Panc1 (cell line): Measurements from ENCODE around the gene RIPK3. TPM values are rescaled to one million over a fixed set of nuclear protein-coding genes. Genes with fewer than 3 reads are reported as not detected.

Experiments
- ATAC-seq: fragments of 200-7000 bp; cut with Tn5 transposase; 2 replicates; pipeline ENCODE4 v1.9.1; 2020; ENCODE audit warnings: mild to moderate bottlenecking, moderate library complexity
- BruUV-seq: library from RNA; stranded (reverse); fragments of 400-500 nt; replicated peaks from 2 replicates; lab custom pipeline; 2021; lab: Mats Ljungman, UMichigan
- CTCF ChIA-PET: fragments of 300-600 bp; sonication (Branson Sonifier 250); formaldehyde crosslinking; loops from one replicate; lab custom pipeline; 2022; ENCODE audit warnings: antibody characterized with exemption; lab: Charles Lee
- POLR2A ChIA-PET: fragments of 300-600 bp; sonication (Branson Sonifier 250); formaldehyde crosslinking; loops from one replicate; lab custom pipeline; 2022; ENCODE audit warnings: antibody characterized with exemption; lab: Charles Lee
- DNase-seq: peaks from one replicate; pipeline ENCODE4 v3.0.0-alpha.2; 2010; ENCODE audit warnings: low read depth, low spot score
- H3K27ac ChIP-seq: 2 replicates; pipeline ENCODE4 v1.5.1; 2011; ENCODE audit warnings: mild to moderate bottlenecking, low read length, inconsistent platforms
- H3K27me3 ChIP-seq: fragments of 200-500 bp; sonication (Bioruptor generic); 2 replicates; pipeline ENCODE4 v1.6.0; 2014; ENCODE audit warnings: low read length, inconsistent platforms; ENCODE audit not compliant: control insufficient read depth, insufficient read depth
- H3K36me3 ChIP-seq: fragments of 200-500 bp; sonication (Bioruptor generic); 2 replicates; pipeline ENCODE4 v1.5.1; 2014; ENCODE audit warnings: inconsistent platforms, mild to moderate bottlenecking, low read length, moderate library complexity; ENCODE audit not compliant: control insufficient read depth, insufficient read depth
- H3K4me1 ChIP-seq: 2 replicates; pipeline ENCODE4 v1.5.1; 2011; ENCODE audit warnings: inconsistent platforms, mild to moderate bottlenecking, low read length, moderate library complexity; ENCODE audit not compliant: control insufficient read depth, insufficient read depth
- H3K4me3 ChIP-seq, 2 experiments: 2 replicates each; pipeline ENCODE4 v1.5.1; 2011 to 2012; ENCODE audit warnings: low read depth in 2 of 2, low read length in 2 of 2, mild to moderate bottlenecking in 2 of 2, inconsistent platforms in 1 of 2, moderate library complexity in 1 of 2
- H3K9me3 ChIP-seq: fragments of 200-500 bp; sonication (Bioruptor generic); 2 replicates; pipeline ENCODE4 v1.5.1; 2014; ENCODE audit warnings: low read depth, mild to moderate bottlenecking, inconsistent platforms, low read length, moderate library complexity; ENCODE audit not compliant: control insufficient read depth, insufficient read depth
- CTCF ChIP-seq: fragments of 450-650 bp; IDR thresholded peaks from 2 replicates; pipeline ENCODE4 v1.5.1; 2017; ENCODE audit warnings: mild to moderate bottlenecking
- POLR2AphosphoS5 ChIP-seq: IDR thresholded peaks from 2 replicates; pipeline ENCODE4 v1.6.1; 2012; ENCODE audit warnings: mild to moderate bottlenecking, low read depth, low read length, moderate library complexity
- REST ChIP-seq, 2 experiments: IDR thresholded peaks; 2 replicates each; pipeline ENCODE4 v1.6.1; 2011 to 2012; ENCODE audit warnings: low read depth in 2 of 2, control low read depth in 1 of 2, low read length in 1 of 2, mild to moderate bottlenecking in 1 of 2, moderate library complexity in 1 of 2; ENCODE audit not compliant: insufficient read depth in 1 of 2
- SIN3A ChIP-seq: IDR thresholded peaks from 2 replicates; pipeline ENCODE4 v1.6.1; 2012; ENCODE audit warnings: low read depth, mild to moderate bottlenecking, low read length, moderate library complexity, borderline replicate concordance; ENCODE audit not compliant: insufficient read depth
- TCF7L2 ChIP-seq: IDR thresholded peaks from 2 replicates; pipeline ENCODE4 v1.6.1; 2011; ENCODE audit warnings: mild to moderate bottlenecking, low read depth, low read length, inconsistent platforms
- in situ Hi-C: cut with HindIII; loops from 2 replicates; pipeline ENCODE4 v1.10.0; 2016; ENCODE audit warnings: low sequenced_read_pairs, low pct_unique_long_range_greater_than_20kb
- intact Hi-C: fragments of 100-400 bp; cut with micrococcal nuclease; formaldehyde crosslinking; loops from one replicate; pipeline ENCODE4 v1.10.0; 2022; ENCODE audit not compliant: unreplicated experiment
- total RNA-seq: library from RNA; stranded (reverse); gene quantifications from one replicate; pipeline ENCODE4 v1.2.1, GENCODE V29; 2021; ENCODE audit not compliant: unreplicated experiment

Gene RIPK3
- total RNA-seq, 1 experiment from 2014 or later = not detected

- BruUV-seq = no TSS peak
- no peak for TF ChIP-seq TCF7L2
- Histone ChIP-seq H3K27ac (no peak overlapping the region), H3K4me3 (no peak overlapping the region), H3K9me3 (no peaks in the 10 kb centered on the region), H3K36me3 (no peaks in the 10 kb centered on the region), H3K4me1 (no peaks in the 10 kb centered on the region), H3K27me3 (no peaks in the 10 kb centered on the region)
- CTCF ChIA-PET = no interaction called here
- POLR2A ChIA-PET = no interaction called here
- in situ Hi-C loops = no loop called here
- ATAC-seq (no peak), DNase-seq (no peak)
- intact Hi-C loops = no loop called here
Measured at GRCh38 chr14:24381363-24382063, 41.7 kb upstream of the RIPK3 start.

GRCh38 chr14:24379907-24380730 lies 40.3 kb upstream of the RIPK3 start:
- Histone ChIP-seq H3K27ac (no peak overlapping the region), H3K4me3 (no peak overlapping the region), H3K36me3 (no peaks in the 10 kb centered on the region), H3K9me3 (no peaks in the 10 kb centered on the region), H3K27me3 (no peaks in the 10 kb centered on the region), H3K4me1 (no peaks in the 10 kb centered on the region)
- intact Hi-C loops (no loop called here), in situ Hi-C loops (no loop called here)
- ATAC-seq = no peak
- ChIA-PET POLR2A (no interaction called here), CTCF (no interaction called here)
- DNase-seq = no peak
- no peak for TF ChIP-seq POLR2AphosphoS5
- no peak for TF ChIP-seq TCF7L2
- no peak for TF ChIP-seq REST (IDR thresholded peaks at IDR 0.05; ENCODE audit: insufficient read depth in 1 of 2, low read depth in 2 of 2, low read length in 1 of 2)
- no peak for TF ChIP-seq CTCF
- no peak for TF ChIP-seq SIN3A
- no TSS peak for BruUV-seq
